ENCODE measurements around the gene KCNMB2. TPM values are rescaled to one million over a fixed set of nuclear protein-coding genes. Genes with fewer than 3 reads are reported as not detected.

Gene KCNMB2
- total and polyA plus RNA-seq, 8 donors = 0.48 to 3.7 (median 1.8) TPM; not detected in 4

DNA sequence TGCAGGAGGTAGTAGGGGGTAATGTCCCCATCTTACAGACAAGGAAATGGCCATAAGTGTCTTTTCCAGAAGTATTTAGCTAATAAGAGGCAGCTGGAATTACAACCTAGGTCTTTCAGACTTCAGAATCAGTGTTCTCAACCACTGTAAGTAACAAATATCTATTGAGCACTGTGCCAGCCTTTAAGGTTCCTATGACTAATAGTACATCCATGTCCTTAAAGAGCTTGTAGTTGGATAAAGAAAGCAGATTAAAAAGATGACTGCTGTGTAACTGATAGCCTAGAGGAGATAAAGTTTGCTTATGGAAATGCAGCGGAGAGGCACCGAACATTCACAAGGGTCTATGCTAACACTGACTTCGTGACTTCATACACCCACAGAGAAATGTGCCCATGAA, 136.0 kb downstream of the KCNMB2 start:
- no peak overlapping the region for H3K4me3 ChIP-seq
- no peaks in the 10 kb centered on the region for H3K27me3 ChIP-seq
- no peak overlapping the region for H3K27ac ChIP-seq
- H3K4me1 ChIP-seq = peaks cover 0 to 13% (median 6%) of the 10 kb centered on the region in 4 donors
- no peak for TF ChIP-seq EP300 (IDR thresholded peaks at IDR 0.05)
- TF ChIP-seq, protein P1, sequence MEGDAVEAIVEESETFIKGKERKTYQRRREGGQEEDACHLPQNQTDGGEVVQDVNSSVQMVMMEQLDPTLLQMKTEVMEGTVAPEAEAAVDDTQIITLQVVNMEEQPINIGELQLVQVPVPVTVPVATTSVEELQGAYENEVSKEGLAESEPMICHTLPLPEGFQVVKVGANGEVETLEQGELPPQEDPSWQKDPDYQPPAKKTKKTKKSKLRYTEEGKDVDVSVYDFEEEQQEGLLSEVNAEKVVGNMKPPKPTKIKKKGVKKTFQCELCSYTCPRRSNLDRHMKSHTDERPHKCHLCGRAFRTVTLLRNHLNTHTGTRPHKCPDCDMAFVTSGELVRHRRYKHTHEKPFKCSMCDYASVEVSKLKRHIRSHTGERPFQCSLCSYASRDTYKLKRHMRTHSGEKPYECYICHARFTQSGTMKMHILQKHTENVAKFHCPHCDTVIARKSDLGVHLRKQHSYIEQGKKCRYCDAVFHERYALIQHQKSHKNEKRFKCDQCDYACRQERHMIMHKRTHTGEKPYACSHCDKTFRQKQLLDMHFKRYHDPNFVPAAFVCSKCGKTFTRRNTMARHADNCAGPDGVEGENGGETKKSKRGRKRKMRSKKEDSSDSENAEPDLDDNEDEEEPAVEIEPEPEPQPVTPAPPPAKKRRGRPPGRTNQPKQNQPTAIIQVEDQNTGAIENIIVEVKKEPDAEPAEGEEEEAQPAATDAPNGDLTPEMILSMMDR (IDR thresholded peaks at IDR 0.05) = no peak
- no peak for TF ChIP-seq POLR2A (IDR thresholded peaks at IDR 0.05)
- TF ChIP-seq POLR2AphosphoS5 (IDR thresholded peaks at IDR 0.05) = no peak
- WGBS, 5 donors = 70 to 91% (median 89%) methylated on average over 3 of the region's 3 CpGs
- H3K36me3 ChIP-seq = no peaks in the 10 kb centered on the region
- intact Hi-C loops (cut with DNase I; ENCODE audit: low total_unique reads) = no loop called here
- no peak for DNase-seq
- no peaks in the 10 kb centered on the region for H3K9me3 ChIP-seq

DNA sequence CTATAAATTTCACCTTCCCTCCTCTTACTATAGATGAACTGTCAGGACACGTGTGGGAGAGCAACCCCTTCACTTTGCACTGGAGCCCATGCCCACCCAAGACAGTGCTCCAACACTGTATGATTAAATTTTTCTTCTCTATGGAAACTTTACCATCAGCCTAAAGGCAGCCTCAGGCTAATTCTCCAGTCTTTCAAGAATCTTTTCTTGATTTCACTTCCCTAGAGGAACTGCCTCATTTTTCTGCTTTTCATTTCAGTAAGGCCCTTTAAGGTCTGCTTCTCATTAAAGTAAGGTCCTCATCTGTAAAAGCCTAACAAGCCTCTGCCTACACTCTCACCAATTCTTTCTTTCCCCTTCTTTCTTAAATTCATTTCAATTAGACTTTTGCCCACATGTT, 137.3 kb downstream of the KCNMB2 start:
- no peak for DNase-seq
- 79 to 96% (median 88%) methylated on average over 1 of the region's 1 CpG for WGBS, 5 donors
- H3K27me3 ChIP-seq = no peaks in the 10 kb centered on the region
- H3K27ac ChIP-seq = no peak overlapping the region
- no peaks in the 10 kb centered on the region for H3K9me3 ChIP-seq
- H3K36me3 ChIP-seq = no peaks in the 10 kb centered on the region
- no peak overlapping the region for H3K4me3 ChIP-seq
- intact Hi-C loops (cut with DNase I; ENCODE audit: low total_unique reads) = no loop called here
- peaks cover 0 to 13% (median 6%) of the 10 kb centered on the region in 4 donors for H3K4me1 ChIP-seq
- TF ChIP-seq POLR2A (IDR thresholded peaks at IDR 0.05) (no peak), POLR2AphosphoS5 (IDR thresholded peaks at IDR 0.05) (no peak), EP300 (IDR thresholded peaks at IDR 0.05) (no peak)
- TF ChIP-seq, protein P1 (IDR thresholded peaks at IDR 0.05) = no peak

DNA sequence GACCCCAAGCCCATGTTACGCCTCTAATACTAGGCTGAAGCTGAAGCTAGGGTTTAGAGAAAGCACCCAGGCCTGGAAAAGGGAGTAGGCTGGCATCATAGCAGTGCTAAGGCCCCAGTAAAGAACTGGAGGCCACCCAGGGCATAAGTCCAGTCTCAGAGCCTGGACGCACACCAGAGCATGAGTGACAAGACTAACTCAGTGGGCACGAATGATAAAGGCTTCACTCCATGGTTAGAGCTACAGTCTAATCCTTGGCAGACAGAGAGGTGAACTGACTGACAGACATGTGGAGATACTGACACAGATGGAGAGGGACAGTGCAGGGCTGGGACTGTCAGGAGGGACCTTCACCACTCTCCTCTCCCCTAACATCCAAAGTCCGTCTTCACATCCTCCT, 139.8 kb downstream of the KCNMB2 start:
- Histone ChIP-seq H3K9me3 (no peaks in the 10 kb centered on the region), H3K4me3 (no peak overlapping the region), H3K36me3 (no peaks in the 10 kb centered on the region), H3K27ac (no peak overlapping the region), H3K27me3 (no peaks in the 10 kb centered on the region), H3K4me1 (peaks cover 0 to 12% (median 6%) of the 10 kb centered on the region in 4 donors)
- TF ChIP-seq POLR2A (IDR thresholded peaks at IDR 0.05) = no peak
- TF ChIP-seq, protein P1 (IDR thresholded peaks at IDR 0.05) = no peak
- TF ChIP-seq POLR2AphosphoS5 (IDR thresholded peaks at IDR 0.05) = no peak
- no peak for TF ChIP-seq EP300 (IDR thresholded peaks at IDR 0.05)
- intact Hi-C loops (cut with DNase I; ENCODE audit: low total_unique reads) = no loop called here
- no peak for DNase-seq
- WGBS, 5 donors = 86 to 95% (median 89%) methylated on average over 4 of the region's 4 CpGs

DNA sequence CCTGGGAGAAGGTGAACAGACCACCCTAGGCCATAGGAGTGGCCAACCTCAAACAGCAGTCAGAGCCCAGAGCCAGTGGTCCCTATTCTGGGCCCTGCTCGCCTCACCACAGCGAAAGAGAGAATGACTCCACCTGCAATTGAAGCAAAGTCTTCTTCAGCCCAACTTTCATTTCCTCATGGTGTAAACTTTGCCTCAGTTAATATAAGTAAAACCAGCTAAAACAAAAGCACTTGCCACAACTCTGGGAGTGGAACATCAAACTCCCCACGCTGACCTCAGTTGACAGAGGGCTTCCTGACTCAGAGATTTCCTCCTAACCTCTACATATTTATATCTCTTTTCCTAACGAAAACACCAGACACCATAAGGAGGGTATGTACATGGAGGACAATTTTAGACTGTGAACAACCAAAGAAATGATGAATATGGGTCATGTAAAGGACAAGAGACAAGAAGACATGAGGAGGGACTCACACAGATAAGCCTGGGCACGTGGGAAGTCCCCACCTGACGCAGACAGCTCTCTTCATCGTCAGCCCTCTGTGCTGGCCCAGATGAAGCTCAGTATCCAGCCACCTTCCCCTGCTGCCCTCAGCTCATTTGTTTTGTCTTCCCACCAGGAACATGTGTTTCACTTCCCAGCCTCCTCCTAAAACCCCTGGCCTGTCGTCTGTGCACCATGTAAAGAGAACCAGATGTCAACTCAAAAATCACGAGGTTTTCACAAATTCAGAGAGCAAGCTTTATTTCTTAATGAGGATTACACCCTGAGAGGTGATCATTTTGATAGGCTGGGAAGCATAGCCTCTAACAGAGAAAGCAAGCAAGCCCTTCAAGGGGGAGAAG, 140.9 kb downstream of the KCNMB2 start:
- Histone ChIP-seq H3K4me1 (peaks cover 0 to 2% (median under 1%) of the 10 kb centered on the region in 4 donors), H3K27me3 (no peaks in the 10 kb centered on the region), H3K36me3 (no peaks in the 10 kb centered on the region), H3K9me3 (no peaks in the 10 kb centered on the region), H3K4me3 (no peak overlapping the region), H3K27ac (no peak overlapping the region)
- intact Hi-C loops (cut with DNase I; ENCODE audit: low total_unique reads) = no loop called here
- TF ChIP-seq POLR2A (IDR thresholded peaks at IDR 0.05) = no peak
- TF ChIP-seq EP300 (IDR thresholded peaks at IDR 0.05) = no peak
- TF ChIP-seq POLR2AphosphoS5 (IDR thresholded peaks at IDR 0.05) = no peak
- TF ChIP-seq, protein P1 (IDR thresholded peaks at IDR 0.05) = no peak
- DNase-seq = no peak
- 65 to 71% (median 68%) methylated on average over 9 of the region's 9 CpGs for WGBS, 5 donors

Measured in stomach (tissue), 9 donors.